HG03196 (cell line): ENCODE measurements around the gene DAPP1.

Experiments used
- ATAC-seq: cut with Tn5 transposase; IDR thresholded peaks from one replicate; pipeline ENCODE4 v1.9.1; 2021; ENCODE audit not compliant: unreplicated experiment

Gene DAPP1

DNA sequence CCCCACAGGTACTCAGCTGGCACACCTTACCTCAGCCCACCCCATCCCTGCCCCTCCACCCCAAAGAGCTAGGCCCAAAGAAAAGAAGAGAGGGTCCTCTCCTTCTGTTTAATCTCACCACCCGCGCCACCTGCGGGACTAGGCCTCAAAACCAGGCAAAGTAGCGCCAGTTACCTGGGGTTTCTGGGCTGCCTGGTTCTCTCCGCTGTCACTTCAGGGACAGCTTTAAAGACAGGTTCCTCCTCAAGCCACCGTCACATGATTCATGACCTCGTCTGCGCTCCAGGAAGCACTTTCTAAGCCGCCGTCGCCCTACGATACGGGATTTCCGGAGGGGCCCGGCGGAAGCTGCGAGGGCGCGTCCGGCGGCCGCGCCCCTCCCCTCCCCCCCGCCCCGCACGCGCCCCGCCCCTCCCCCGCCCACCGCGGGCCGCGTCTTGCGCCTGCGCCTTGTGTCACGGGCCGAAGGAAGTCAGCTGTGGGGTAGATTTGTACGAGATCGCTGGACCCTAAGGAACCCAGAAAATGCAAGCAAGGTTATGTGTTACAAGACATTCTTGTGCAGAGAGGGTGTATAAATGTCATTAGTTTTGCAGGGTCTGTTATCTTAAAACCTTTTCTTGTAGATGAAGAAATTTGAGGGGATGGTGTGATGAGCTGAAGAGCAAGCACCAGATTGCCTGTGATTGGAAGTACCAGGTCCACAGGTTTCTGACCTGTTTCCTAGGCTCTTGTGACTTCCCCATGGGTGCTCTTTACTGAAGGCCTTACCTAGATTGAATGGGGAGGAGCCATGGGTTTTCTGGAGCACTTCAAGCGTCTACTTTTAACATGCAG, 77.8 kb downstream of the DAPP1 start, which contains the start of gene LAMTOR3:
LAMTOR3 (minus strand) TSS at position 267 of the 837 bp plus-strand sequence. CDS start 464 bp downstream, outside the sequence.
- peak; percentile 100 for ATAC-seq

- no peak for ATAC-seq
Observed at GRCh38 chr4:99894998-99895397, 78.4 kb downstream of the DAPP1 start.

GRCh38 chr4:99915449-99915848, 98.8 kb downstream of the DAPP1 start:
- no peak for ATAC-seq

- ATAC-seq = no peak
Observed at GRCh38 chr4:99917575-99917974, 100.9 kb downstream of the DAPP1 start.

DNA sequence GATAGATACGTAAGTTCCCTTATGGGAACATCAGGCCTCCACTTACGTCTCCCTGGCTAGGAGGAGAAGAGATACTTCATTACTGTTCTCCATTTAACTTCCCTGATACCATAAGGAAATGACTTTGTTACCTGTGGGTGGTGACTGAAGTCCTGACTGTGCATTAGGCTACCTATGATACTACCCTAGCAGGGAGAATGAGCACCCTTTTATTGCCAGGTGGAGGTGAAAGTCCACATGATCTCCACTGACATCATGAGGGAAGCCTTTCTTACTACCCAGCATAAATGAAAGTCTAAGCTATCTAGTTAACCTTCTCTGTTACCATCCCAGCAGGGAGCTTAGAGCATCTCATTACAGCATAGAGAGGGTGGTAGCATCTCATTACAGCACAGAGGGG, 102.0 kb downstream of the DAPP1 start:
- no peak for ATAC-seq
